ENCODE results near the gene CHGA.

Gene CHGA

DNA sequence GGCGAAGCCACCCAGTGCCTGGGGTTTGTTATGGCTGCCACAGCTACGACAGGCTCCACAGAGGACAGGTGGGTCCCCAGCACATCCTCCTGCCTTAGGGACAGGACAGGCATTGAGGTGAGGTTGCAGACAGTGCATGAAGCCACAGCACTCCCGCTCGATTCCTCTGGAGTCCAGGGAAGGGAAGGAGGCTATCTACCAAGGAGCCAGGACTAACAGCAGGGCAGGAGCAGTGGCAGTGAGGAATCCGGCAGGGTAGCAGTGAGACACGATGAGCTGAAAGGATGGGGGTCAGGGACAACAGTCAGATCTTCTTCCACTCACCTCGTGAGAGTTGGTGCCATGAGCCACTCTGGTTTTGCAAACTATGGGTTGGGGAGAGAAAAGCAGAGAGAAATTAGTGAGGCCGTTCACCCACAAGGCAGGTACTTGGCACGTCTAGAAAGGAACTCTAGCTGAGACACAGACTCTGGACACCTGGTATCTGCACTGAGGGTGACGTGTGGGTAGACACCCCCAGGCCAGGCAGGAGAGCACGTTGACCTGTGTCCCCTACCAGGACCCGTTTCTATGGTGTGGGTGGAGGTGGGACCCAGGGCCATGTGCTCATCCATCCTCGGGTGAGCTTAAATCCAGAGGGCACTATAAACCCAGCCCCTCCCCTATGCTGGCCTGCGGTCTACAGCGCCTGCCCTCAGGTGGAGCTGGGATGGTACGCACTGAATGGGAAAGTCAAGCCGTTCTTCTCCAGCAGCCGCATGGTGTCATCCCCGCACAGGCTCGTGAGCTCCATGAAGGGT is 39.3 kb downstream of the CHGA start:
- no peak for DNase-seq (ENCODE audit: low read depth)
- H3K4me3 ChIP-seq (ENCODE audit: control insufficient read depth, low read depth, low read length): no peak overlapping the region
- no peak for TF ChIP-seq CTCF (IDR thresholded peaks at IDR 0.05; ENCODE audit: control insufficient read depth, insufficient read depth, low read depth, low read length, missing control alignments)

DNA sequence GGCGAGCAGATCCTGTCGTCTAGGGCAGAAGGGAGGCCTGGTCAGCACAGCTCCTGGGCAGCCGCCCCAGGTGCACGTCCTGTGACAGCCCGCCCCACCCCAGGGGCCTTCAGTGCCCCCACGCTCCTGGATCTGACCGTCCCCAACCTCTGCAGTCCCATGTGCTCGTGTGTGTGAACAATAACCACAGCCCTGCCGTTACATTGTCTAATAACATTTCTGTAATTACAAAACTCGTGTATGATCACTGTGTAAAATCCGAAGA is 39.8 kb downstream of the CHGA start:
- DNase-seq (ENCODE audit: low read depth): no peak
- no peak for TF ChIP-seq CTCF (IDR thresholded peaks at IDR 0.05; ENCODE audit: control insufficient read depth, insufficient read depth, low read depth, low read length, missing control alignments)
- no peak overlapping the region for H3K4me3 ChIP-seq (ENCODE audit: control insufficient read depth, low read depth, low read length)

DNA sequence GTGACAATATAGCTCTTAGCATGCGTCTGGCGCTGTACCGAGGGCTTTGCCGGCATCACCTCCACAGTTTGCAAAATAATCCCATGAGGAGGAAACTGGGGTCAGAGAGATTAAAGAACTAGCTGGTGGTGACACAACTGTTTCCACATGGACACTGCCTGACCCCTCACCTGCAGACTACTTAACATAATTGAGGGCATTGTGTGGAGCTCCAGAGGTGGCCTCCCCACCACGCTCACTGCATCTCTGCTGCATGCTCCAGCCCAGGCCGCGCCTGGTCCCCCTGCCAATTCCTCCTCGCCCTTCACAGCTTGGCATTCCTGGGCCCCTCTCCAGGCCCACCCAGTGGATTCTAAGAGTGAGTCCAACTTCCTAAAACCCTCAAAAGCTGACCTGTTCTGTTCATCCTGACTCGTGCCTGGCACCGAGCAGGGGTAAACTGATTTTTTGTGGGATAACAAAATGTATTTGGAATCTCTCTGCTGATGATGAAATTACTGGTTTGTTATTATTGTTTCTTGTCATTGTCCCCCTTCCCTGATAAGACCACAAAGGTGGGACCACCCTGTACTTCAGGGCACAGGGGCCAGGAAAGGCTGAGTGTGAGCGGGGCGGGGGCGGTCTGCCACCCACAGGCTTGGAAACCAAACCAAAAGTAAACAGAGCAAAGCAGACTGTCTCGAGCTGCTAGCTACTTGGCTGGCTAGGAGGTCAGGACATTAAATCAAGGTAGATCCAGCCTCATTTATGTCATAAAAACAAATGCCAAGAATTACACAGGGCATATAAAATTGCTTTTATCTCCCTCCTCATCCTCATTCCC is 40.6 kb downstream of the CHGA start:
- no peak for TF ChIP-seq CTCF (IDR thresholded peaks at IDR 0.05; ENCODE audit: control insufficient read depth, insufficient read depth, low read depth, low read length, missing control alignments)
- no peak overlapping the region for H3K4me3 ChIP-seq (ENCODE audit: control insufficient read depth, low read depth, low read length)
- DNase-seq (ENCODE audit: low read depth): no peak

GRCh38 chr14:92964124-92965109 is 41.5 kb downstream of the CHGA start:
- no peak for TF ChIP-seq CTCF (IDR thresholded peaks at IDR 0.05; ENCODE audit: control insufficient read depth, insufficient read depth, low read depth, low read length, missing control alignments)
- no peak overlapping the region for H3K4me3 ChIP-seq (ENCODE audit: control insufficient read depth, low read depth, low read length)
- no peak for DNase-seq (ENCODE audit: low read depth)

GRCh38 chr14:92965281-92965680 is 42.3 kb downstream of the CHGA start:
- no peak for DNase-seq (ENCODE audit: low read depth)
- H3K4me3 ChIP-seq (ENCODE audit: control insufficient read depth, low read depth, low read length): no peak overlapping the region
- TF ChIP-seq CTCF (IDR thresholded peaks at IDR 0.05; ENCODE audit: control insufficient read depth, insufficient read depth, low read depth, low read length, missing control alignments): no peak

- TF ChIP-seq CTCF (IDR thresholded peaks at IDR 0.05; ENCODE audit: control insufficient read depth, insufficient read depth, low read depth, low read length, missing control alignments): no peak
- no peak overlapping the region for H3K4me3 ChIP-seq (ENCODE audit: control insufficient read depth, low read depth, low read length)
- no peak for DNase-seq (ENCODE audit: low read depth)
These were observed 44.5 kb downstream of the CHGA start for GRCh38 chr14:92967346-92967926.
